ENCODE results near the gene PRRX2.

Gene PRRX2

GRCh38 chr9:129704807-129705206 is 39.4 kb downstream of the PRRX2 start:
- DNase-seq (ENCODE audit: low read depth in 3 of 3): no peak

GRCh38 chr9:129708793-129709192 is 43.3 kb downstream of the PRRX2 start:
- no peak for DNase-seq (ENCODE audit: low read depth in 3 of 3)

- no peak for DNase-seq (ENCODE audit: low read depth in 3 of 3)
Measured at GRCh38 chr9:129709438-129710168, 44.2 kb downstream of the PRRX2 start.

GRCh38 chr9:129710169-129710453 is 44.7 kb downstream of the PRRX2 start:
- no peak for DNase-seq (ENCODE audit: low read depth in 3 of 3)

- no peak for DNase-seq (ENCODE audit: low read depth in 3 of 3)
Measured at GRCh38 chr9:129712634-129713401, 47.4 kb downstream of the PRRX2 start.

- DNase-seq (ENCODE audit: low read depth in 3 of 3): no peak
Measured at GRCh38 chr9:129713402-129713679, 47.9 kb downstream of the PRRX2 start.

- no peak for DNase-seq (ENCODE audit: low read depth in 3 of 3)
Measured at GRCh38 chr9:129714511-129715061, 49.1 kb downstream of the PRRX2 start.

GRCh38 chr9:129716091-129716490 is 50.6 kb downstream of the PRRX2 start:
- no peak for DNase-seq (ENCODE audit: low read depth in 3 of 3)

GRCh38 chr9:129717991-129718390 is 52.5 kb downstream of the PRRX2 start:
- DNase-seq (ENCODE audit: low read depth in 3 of 3): no peak

GRCh38 chr9:129718647-129719046 is 53.2 kb downstream of the PRRX2 start:
- DNase-seq (ENCODE audit: low read depth in 3 of 3): no peak

GRCh38 chr9:129719135-129719534 is 53.7 kb downstream of the PRRX2 start:
- DNase-seq (ENCODE audit: low read depth in 3 of 3): no peak

- no peak for DNase-seq (ENCODE audit: low read depth in 3 of 3)
Measured at GRCh38 chr9:129720181-129720864, 54.9 kb downstream of the PRRX2 start.

- DNase-seq (ENCODE audit: low read depth in 3 of 3): no peak
Measured at GRCh38 chr9:129720865-129721545, 55.6 kb downstream of the PRRX2 start.

GRCh38 chr9:129722913-129723312 is 57.5 kb downstream of the PRRX2 start:
- no peak for DNase-seq (ENCODE audit: low read depth in 3 of 3)

GRCh38 chr9:129724456-129725190 is 59.2 kb downstream of the PRRX2 start:
- no peak for DNase-seq (ENCODE audit: low read depth in 3 of 3)

- no peak for DNase-seq (ENCODE audit: low read depth in 3 of 3)
Measured at GRCh38 chr9:129725795-129726251, 60.4 kb downstream of the PRRX2 start.

- peak; percentile 26 to 58 (median 35) for DNase-seq (ENCODE audit: low read depth in 3 of 3)
Measured at GRCh38 chr9:129726322-129727160, 61.1 kb downstream of the PRRX2 start.

GRCh38 chr9:129728744-129729143 is 63.3 kb downstream of the PRRX2 start:
- DNase-seq (ENCODE audit: low read depth in 3 of 3): no peak

GRCh38 chr9:129731477-129732085 is 66.1 kb downstream of the PRRX2 start:
- no peak for DNase-seq (ENCODE audit: low read depth in 3 of 3)

GRCh38 chr9:129732100-129732499 is 66.7 kb downstream of the PRRX2 start:
- DNase-seq (ENCODE audit: low read depth in 3 of 3): no peak

All from stimulated activated CD4-positive, alpha-beta T cell treated with anti-CD3 and anti-CD28 coated beads, TNF-alpha, amount 100 ng/mL, for 24 hours (primary cell).